Measurements from ENCODE around the gene ALDH18A1.
"Not testable (repeated sequence)": the region's sequence is repeated elsewhere in the genome, so short reads cannot be mapped to it uniquely, and the experiment has no call there.

Gene ALDH18A1

GRCh38 chr10:95635319-95635733 lies 21.2 kb downstream of the ALDH18A1 start:
- DNase-seq (ENCODE audit: insufficient read length, low spot score) (no peak), FAIRE-seq (no peak)
- TF ChIP-seq CTCF (IDR thresholded peaks at IDR 0.05; ENCODE audit: insufficient read depth, missing control alignments): no peak

GRCh38 chr10:95628786-95629185 lies 27.7 kb downstream of the ALDH18A1 start:
- DNase-seq (ENCODE audit: insufficient read length, low spot score) (no peak), FAIRE-seq (no peak)
- no peak for TF ChIP-seq CTCF (IDR thresholded peaks at IDR 0.05; ENCODE audit: insufficient read depth, missing control alignments)

- DNase-seq (ENCODE audit: insufficient read length, low spot score): no peak
- no peak for FAIRE-seq
- no peak for TF ChIP-seq CTCF (IDR thresholded peaks at IDR 0.05; ENCODE audit: insufficient read depth, missing control alignments)
Observed at GRCh38 chr10:95626500-95626899, 30.0 kb downstream of the ALDH18A1 start.

- FAIRE-seq; DNase-seq (ENCODE audit: insufficient read length, low spot score): not testable (repeated sequence)
Observed at GRCh38 chr10:95620415-95620814, 36.1 kb downstream of the ALDH18A1 start.

- no peak for FAIRE-seq
- DNase-seq (ENCODE audit: insufficient read length, low spot score): no peak
- no peak for TF ChIP-seq CTCF (IDR thresholded peaks at IDR 0.05; ENCODE audit: insufficient read depth, missing control alignments)
Observed at GRCh38 chr10:95618101-95618500, 38.4 kb downstream of the ALDH18A1 start.

GRCh38 chr10:95616446-95616845 lies 40.1 kb downstream of the ALDH18A1 start:
- FAIRE-seq (no peak), DNase-seq (ENCODE audit: insufficient read length, low spot score) (no peak)
- TF ChIP-seq CTCF (IDR thresholded peaks at IDR 0.05; ENCODE audit: insufficient read depth, missing control alignments): no peak

GRCh38 chr10:95613330-95613729 lies 43.2 kb downstream of the ALDH18A1 start:
- DNase-seq (ENCODE audit: insufficient read length, low spot score) (no peak), FAIRE-seq (no peak)
- no peak for TF ChIP-seq CTCF (IDR thresholded peaks at IDR 0.05; ENCODE audit: insufficient read depth, missing control alignments)

GRCh38 chr10:95610727-95611126 lies 45.8 kb downstream of the ALDH18A1 start:
- DNase-seq (ENCODE audit: insufficient read length, low spot score): no peak
- no peak for FAIRE-seq
- no peak for TF ChIP-seq CTCF (IDR thresholded peaks at IDR 0.05; ENCODE audit: insufficient read depth, missing control alignments)

All from D721Med (cell line).